Muscle of back (tissue), 11 donors: Measurements from ENCODE around the gene RASAL3. TPM values are rescaled to one million over a fixed set of nuclear protein-coding genes. Genes with fewer than 3 reads are reported as not detected.
"Not testable (repeated sequence)": the region's sequence is repeated elsewhere in the genome, so short reads cannot be mapped to it uniquely, and the experiment has no call there.

Experiments
- DNase-seq, 3 donors: peaks; one replicate each; pipeline versions ENCODE4 v3.0.0 to v3.0.0-alpha.2; 2013
- polyA plus RNA-seq, 10 donors: library from polyadenylated mRNA; unstranded; fragments of 120-200 nt; gene quantifications; one replicate each; pipeline ENCODE4 v1.2.1, GENCODE V29; 2013; ENCODE audit not compliant: insufficient read length in 10 of 10

Gene RASAL3
- polyA plus RNA-seq, 10 donors: 0.86 to 5.9 (median 1.2) TPM

DNA sequence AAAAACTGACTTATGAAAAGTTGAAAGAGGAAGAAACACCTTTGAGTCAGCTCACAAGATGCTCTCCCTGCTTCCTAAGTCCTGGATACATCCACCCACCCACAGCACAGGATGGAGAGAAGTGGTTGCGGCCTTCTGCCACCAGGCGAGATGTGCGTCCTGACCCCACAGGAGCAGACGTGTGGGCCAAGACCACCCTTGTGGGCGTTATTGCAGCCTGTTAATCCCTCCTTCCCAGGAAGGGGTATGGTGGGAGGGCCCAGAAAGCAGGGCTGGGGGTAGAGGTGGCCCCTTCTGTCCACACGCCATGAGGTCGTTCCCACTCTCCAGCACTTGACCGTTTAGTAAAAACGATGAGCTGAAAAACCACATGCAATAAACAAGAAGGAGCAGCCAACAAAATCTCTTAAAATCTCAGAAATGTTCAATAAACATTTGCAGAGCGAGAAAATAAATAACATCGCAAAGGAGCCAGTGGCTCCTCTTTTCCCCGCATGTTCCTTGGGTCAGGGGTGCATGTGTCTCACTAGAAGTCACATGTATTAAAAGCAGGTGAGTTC is 43.1 kb downstream of the RASAL3 start:
- no peak for DNase-seq

DNA sequence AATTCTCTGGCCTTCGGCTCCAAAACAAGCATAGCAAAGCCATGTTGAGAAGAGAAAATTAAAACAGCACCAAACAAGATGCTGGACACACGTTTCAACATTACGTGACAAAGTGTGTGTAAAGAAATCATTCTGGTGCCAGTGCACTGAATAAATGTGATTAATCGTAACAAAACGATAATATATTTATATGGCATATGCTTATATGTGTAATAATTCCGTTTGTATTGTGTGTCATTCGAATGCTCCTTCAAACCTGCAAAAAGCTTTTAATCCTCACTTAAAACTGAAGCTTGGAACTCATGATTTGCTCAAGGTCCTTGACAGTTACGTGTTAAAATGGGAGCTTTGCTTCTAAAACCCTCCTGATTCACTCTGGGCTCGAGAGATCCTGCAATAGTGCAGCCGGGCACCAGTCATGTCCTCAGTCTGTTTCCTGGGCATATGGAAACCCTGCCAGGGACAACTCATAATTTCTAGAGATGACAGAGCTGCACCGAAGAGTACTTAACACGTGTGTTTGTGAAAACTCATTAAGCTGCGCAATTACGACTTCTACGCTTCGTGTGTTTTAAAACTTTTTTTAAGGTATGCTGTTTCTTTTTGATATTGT is 44.8 kb downstream of the RASAL3 start:
- no peak for DNase-seq

- peak; percentile 99 to 100 (median 100) for DNase-seq
Observed at GRCh38 chr19:15418579-15419412, 45.5 kb downstream of the RASAL3 start, which contains the start of gene AKAP8L. TSS of gene AKAP8L (minus strand) at chr19:15418988. CDS start at chr19:15418923, 65 bp downstream.

DNA sequence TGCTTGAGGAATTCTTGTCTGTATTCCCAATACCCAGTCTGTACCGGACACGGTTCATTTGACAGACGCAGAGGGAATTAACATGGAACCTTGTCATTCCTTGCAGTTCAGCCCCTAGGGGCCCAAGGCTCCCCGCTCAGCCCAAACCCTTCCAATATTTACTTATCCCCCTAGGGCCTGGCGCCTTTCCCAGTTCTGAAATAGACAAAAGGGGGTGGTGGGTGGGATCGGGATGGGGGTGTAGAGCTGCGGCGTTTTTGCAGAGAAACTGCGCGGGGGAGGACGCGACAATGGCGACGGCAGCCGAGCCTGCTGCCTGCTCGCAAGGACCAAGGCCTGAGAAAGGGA is 46.1 kb downstream of the RASAL3 start:
- DNase-seq: no peak

DNA sequence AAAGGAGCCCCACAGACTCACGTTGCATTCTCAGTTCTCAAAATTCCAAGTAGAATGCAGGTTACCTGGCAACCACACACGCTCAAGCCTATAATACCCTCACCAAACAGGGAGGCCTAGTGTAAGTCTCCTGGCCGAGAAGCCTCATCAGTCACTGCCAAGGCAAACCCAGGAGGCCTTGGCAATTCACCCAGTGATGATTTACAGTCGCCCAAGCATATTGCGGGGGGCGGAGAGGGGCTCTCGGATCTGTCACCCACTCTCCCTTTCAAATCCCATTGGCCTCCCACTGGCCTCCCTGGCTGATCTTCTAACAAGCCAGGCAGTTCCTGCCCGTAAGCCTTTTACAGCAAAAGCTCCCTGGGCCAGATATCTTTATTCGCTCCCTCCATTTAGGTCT is 46.6 kb downstream of the RASAL3 start:
- peak in 1 of 3 donors; percentile 25 for DNase-seq

- DNase-seq: no peak
Observed at GRCh38 chr19:15412832-15413231, 51.5 kb downstream of the RASAL3 start.

DNA sequence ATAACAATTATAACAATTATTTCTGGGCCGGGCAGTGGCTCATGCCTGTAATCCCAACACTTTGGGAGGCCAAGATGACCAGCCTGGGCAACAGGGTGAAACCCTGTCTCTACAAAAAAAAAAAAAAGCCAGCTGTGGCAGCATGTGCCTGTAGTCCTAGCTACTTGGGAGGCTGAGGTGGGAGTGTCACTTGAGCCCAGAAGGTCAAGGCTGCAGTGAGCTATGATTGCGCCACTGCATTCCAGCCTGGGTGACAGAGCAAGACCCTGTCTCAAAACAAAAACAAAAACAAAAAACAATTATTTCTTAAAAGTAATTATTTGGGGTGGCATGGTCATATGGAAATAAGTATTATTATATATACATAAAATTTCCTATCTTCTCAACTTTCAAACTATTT is 53.0 kb downstream of the RASAL3 start:
- DNase-seq: not testable (repeated sequence)

DNA sequence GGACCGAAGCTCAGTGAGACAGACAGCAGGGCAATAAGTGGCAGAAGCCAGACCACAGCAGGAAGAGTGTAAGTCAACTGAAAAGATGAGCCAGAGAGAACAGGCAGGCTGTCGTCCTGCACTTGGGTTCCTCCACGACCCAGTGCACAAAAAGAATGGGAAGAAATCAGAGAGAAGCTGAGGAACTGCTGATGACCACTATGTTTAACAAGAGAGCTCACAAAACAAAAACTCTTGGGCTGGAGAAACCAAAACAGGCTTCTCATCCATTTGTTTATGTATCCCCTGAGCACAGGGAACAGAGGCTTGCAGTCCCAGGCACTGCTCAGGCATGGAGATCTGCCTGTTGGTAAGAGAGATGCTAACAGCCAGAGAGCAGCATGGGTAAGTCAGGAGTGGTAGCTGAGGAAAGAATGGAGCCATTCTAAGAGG is 59.5 kb downstream of the RASAL3 start:
- DNase-seq: no peak

- no peak for DNase-seq
Observed at GRCh38 chr19:15404097-15404779, 60.1 kb downstream of the RASAL3 start.

- no peak for DNase-seq
Observed at GRCh38 chr19:15403151-15403531, 61.2 kb downstream of the RASAL3 start.

- DNase-seq: peak in 2 of 3 donors; percentile 13 to 34
Observed at GRCh38 chr19:15402411-15403150, 61.8 kb downstream of the RASAL3 start.

Other genes starting within 250 kb of the RASAL3 start
- 1 to 10 TPM in 2 of 10 donors, under 1 TPM in 8; 0.46 to 3.2 (median 0.62) TPM for gene EPHX3, start 232.1 kb downstream of the RASAL3 start, polyA plus RNA-seq
- gene BRD4, start 132.0 kb downstream of the RASAL3 start, polyA plus RNA-seq: 10 to 100 TPM; 31.3 to 48.9 (median 37.9) TPM
- 10 to 100 TPM; 15.7 to 21.8 (median 18.8) TPM for gene AKAP8, start 84.8 kb downstream of the RASAL3 start, polyA plus RNA-seq
- gene AKAP8L, start 45.6 kb downstream of the RASAL3 start, polyA plus RNA-seq: 10 to 100 TPM; 48.6 to 77.1 (median 59.7) TPM
- 10 to 100 TPM; 20.2 to 31.0 (median 28.3) TPM for gene WIZ, start 14.6 kb downstream of the RASAL3 start, polyA plus RNA-seq
- not detected for gene PGLYRP2, start 15.0 kb upstream of the RASAL3 start, polyA plus RNA-seq
- 1 to 10 TPM in 1 of 10 donors, under 1 TPM in 1, not detected in 8; 0.05 to 1.8 TPM for gene CYP4F22, start 44.0 kb upstream of the RASAL3 start, polyA plus RNA-seq
- not detected for gene CYP4F8, start 150.7 kb upstream of the RASAL3 start, polyA plus RNA-seq
- gene CYP4F3, start 176.4 kb upstream of the RASAL3 start, polyA plus RNA-seq: under 1 TPM; 0.03 to 0.57 (median 0.21) TPM
- 1 to 10 TPM in 6 of 10 donors, under 1 TPM in 4; 0.25 to 2.2 (median 1.1) TPM for gene CYP4F12, start 208.5 kb upstream of the RASAL3 start, polyA plus RNA-seq